Activated CD4-positive, alpha-beta T cell treated with anti-CD3 and anti-CD28 coated beads, Interleukin-2, amount 50 U/mL, for 4 hours (primary cell): Measurements from ENCODE around the gene GRIN2A.

Experiments
- DNase-seq, 2 experiments: peaks; one replicate each; pipeline ENCODE4 v3.0.0-alpha.2; 2020

GRIN2A gene

DNA sequence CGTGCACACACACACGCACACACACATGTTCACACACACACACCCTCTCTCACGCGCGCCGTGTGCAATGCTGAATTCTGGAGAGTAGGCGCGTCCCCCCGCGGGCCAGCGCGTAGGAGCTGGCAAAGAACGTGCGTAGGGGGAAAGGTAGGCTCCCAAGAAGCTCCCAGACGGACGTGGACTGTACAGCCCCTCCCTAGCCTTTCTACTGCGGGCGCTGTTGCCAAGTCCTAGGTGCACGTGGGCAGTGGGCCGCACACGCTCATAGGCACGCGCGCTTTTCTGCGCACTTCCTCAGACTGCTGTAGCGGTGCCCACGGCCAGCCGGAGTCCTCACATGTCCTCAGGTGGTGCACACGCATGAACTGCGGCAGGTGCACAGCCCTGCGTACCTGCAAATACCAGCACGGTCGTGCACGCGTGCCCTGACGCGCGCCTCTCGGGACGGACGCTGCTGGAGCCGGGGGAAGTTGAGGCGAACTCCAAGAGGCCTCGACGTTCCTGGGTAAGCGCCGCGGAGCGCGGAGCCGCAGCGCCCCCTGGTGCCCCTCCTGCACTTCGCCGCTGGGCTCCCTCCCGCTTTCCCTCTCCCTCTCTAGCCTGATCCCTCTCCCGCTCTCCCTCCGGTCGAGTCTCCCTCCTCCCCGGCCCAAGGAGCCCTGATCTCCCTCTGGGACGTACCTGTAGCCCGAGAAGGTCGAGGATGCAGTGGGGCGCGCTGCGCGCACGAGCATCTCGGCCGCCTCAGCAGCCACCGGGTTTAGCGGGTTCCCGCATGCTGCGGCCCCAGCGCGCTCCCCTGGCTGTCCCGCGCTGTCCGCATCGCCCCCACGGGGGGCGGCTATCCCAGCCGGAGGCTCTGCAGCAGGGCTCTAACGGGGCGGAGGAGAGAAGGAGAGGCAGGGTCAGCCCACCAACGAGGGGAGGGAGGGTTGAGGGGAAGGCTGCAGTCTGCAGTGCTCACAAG lies 749 bp downstream of the GRIN2A start:
- no peak for DNase-seq

DNA sequence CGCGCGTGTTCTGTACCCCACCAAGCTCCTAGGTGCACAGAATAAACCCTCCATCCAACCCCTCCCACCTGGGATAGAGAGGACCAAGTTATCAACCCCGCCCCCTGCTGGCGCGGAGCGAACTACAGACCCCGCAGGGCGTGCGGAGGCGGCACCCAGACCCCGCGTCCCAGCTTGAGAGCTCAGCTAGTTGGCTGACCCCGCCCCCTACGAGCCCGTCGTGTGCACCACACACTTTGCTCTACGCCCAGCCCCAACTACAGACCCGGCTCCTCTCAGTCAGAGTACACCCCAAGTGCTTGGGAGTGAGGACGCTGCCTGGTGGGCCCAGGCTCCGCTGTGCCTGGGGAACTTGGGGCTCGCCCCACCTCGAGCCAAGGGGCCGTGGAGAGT lies 1.5 kb downstream of the GRIN2A start:
- no peak for DNase-seq

DNA sequence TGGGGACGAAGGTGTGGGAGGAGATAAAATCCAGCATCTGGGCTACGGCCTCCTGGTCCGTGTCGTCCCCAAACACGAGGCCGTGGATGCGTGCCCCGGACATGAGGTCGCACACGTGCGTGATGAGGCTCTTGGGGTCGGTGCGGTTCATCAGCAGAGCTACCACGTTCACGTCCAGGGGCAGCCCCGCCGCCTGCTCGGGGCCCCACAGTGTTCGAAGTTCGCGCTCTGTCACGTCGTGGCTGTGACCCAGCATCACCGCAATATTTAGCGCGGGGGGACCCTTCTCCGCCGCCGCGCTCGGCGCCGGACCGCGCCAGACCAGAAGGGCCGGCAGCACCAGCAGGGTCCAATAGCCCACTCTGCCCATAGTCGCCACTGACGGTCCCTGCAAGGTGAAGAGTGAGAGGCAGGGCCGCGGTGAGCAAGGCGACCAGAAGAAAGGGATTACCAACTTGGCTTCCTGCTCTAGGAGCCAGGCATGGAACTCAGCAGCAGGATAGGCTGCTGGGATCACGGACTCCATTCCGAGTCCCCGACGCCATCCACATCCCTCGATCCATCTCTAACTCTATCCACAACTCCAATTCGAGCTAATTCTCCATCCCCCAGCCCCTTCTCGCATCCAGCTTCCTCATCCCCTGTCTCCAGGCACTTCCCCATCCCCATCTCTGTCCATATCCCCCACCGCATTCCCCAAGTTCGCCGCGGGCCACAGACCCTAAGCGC lies 2.0 kb downstream of the GRIN2A start:
- DNase-seq: no peak

DNA sequence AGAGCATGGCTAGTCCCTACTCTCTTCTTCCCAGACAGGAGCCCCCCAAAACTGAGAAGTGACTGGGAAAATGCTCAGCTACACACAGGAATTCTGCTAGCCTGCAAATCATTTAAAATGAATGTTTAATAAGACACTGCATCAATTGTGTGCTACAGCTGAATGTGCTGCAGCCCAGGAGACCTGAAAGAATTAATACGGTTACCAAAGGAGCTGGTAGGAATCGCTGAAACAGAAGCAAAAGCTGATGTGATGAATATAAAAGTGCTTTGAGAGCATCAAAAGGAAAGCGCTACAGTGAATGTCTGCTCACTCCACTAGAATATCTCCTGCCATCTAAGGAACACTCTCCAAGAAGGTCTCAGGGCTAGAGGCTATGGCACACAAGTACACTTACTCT lies 3.7 kb downstream of the GRIN2A start:
- DNase-seq: no peak

DNA sequence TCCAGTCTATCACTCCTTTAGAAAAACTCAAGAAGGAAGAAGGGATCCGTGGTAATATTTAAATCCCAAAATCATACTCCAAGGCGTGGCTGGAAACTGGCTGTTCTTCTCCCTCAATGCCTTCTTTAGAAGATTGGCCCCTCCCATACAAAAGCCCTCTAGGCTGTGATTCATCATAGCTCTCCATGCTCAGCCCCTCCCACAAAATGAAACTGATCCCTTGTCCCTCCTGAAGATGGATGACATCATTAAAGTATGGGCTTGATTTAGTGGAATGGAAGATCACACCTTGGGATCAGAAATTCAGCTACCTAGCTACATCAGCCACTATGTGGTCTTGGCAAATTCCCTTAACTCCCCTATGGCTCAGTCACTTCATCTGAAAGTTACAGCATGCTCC lies 4.1 kb downstream of the GRIN2A start:
- no peak for DNase-seq

DNA sequence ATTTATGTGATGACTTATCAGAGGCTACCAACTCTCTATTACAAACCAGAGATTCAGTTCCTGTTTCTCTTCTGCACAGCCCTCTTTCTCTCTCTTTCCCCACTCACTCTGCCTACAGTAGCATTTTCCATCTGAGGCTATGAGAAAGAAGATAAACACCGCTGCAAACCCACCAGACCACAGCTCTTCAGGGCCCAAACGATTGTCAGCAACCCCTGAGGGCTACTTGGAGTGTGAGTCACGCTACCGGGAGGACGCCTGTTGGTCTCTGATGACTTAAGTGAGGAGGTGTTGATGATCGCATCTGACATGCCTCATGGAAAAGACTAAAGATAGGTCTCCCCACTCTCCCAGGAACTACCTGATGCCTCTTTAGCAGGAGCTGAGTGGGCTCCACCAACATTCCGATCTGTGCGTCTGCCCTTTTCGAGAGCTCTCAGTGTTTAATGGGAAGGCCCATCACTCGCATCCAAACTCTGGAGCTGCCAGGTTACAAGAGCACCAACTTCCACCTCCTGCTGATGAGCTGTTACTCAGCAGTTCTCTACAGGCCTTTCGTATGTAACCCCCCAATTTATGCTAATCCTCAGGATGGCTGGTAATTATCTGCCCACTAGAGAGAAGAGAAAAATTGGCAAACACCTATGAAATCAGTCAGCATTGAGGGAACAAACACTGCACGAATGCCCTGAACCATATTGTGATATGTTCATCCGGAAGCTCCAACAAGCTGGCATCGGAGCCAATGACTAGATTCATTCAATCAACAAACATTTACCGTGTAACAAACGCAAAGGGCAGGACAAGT lies 9.2 kb downstream of the GRIN2A start:
- no peak for DNase-seq

DNA sequence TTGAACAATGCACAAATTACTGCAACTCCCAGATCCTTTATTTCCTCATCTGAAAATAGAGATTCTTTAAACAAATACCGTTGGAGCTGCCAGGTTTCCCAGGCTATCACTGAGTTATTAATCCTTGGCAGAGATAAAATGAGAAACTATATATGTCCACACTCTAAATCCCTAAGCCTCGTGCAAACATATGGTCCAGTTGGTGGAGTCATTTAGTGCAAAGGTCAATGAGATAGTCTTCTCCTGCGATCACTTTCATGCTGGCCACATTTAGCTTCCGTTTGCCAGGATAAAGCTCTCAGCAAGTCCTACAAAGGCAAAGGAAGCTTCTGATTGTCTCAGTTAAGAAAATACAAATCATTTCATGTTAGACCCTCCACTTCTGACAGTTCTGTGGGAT lies 11.0 kb downstream of the GRIN2A start:
- no peak for DNase-seq

DNA sequence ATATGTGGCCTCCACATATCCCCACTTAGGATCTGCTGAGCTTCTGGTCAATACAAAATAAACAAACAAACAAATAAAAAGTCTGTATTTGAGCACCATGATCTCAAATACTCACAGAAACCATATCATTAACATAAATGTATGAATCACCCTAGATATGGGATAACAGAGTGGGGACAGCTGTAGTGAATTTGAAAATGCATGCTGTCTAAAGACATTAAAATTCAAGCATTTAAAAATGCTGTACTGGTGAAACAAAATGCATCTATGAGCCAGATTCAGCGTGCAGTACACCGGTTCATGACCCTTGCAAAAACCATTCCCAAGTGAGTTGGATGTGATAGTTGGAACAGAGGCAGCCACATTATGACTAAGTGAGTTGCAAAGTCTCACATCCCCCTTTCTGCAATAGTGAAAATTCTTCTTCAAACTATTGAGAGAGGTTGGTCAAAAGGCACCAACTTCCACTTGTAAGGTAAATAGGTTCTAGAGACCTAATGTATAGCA lies 12.3 kb downstream of the GRIN2A start:
- DNase-seq: no peak

DNA sequence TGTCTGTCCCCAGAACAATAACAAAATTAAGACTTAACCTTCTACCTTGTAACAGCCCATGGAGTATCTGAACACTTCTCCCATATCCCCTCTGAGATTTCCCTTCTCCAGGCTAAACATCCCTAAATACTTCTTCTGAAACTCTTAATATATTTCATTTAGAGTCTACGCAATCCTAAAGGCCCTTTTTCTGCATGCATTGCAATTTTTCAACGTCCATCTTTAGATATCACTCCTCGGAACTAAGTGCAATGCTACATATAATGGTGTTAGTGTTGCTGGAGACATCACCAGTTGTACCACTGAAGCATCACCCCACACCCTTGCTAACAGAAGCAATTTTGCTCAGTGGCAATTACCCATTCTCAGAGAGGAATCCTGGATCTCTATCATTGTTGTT lies 13.2 kb downstream of the GRIN2A start:
- DNase-seq: no peak

DNA sequence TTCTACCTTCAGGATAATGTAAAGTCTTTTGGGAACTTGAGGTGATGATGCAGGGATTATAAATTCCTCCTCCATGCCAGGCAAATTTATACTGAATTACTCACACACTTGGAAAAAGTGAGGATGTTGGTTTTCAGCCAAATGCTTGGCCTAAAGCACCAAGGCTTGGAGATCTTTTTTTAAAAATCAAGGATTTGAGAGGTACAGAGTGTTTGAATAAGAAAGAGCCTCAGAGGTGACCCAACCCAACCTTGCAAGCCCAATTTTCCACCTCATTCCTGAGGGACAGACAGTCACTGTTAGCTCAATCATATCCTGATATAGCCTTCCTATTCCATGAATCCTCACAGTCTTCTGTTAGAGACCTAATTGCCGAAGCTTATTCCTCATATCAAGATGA lies 14.0 kb downstream of the GRIN2A start:
- DNase-seq: no peak

DNA sequence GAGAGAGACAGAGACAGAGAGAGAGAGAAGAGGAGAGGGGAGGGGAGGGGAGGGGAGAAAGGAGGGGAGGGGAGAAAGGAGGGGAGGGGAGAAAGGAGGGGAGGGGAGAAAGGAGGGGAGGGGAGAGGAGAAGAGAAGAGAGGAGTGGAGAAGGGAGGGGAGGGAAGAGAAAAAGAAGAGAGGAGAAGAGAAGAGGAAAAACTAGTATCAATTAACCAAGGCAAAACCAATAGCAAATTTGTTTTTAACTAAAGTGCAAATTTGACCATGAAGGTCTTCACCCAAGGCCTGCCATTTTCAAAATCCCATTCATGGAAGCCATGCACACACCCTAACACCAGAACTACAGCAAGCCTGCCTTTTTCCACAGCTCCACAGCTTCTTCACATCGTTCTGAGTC lies 16.6 kb downstream of the GRIN2A start:
- no peak for DNase-seq

DNA sequence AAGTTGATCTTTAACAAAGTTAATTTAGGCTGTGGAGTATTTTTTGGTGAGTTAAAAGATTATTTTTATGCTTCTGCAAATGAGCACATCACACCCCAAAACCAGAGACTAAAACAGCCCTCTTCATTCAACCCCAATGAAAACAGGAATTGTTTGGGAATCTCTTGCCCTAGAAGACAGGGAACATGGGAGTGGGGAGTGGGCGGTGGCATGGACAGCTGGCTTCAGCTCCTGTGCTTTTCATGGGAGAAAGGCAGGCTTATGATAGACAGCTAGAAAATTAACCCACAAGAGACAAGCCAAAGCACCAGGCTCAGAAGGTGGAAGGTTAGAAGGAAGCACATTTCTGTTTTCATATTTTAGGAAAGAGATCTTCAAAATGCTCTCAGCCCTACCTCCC lies 19.2 kb downstream of the GRIN2A start:
- no peak for DNase-seq

DNA sequence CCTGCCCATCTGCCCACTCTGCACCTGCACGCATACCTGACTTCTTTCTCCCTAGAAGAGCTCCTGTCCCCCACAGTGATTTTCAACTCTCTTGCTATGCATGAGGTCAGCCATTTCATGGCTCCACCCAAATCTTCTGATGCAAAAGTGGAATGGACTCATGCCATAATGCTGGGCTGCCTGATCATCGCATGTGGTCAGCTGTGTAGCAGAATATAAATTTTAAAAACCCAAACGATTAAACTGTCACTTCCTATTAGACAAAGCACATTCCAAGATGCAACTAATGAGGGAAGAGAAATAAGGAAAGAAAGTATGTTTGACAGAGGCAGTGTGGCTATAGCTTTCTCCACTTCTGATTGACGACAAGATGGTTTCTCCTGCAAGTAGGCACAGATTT lies 26.1 kb downstream of the GRIN2A start:
- no peak for DNase-seq

DNA sequence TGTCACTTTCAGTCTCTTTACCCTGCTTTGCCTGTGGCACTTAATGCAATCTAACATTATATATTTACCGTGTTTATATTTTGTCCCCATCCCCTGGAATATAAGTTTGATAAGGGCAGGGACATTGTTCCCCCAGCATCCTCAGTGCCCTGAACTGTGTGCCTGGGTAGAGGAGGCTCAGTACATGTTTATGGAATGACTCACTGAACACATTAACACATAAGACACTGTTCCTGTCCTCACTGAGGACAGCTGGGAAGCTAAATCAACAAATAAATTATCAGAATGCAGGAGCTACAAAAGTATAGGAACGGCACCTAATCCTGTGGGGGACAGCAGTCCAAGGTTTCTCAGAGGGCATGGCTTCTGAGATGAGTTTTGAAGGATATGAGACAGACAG lies 27.8 kb downstream of the GRIN2A start:
- no peak for DNase-seq

DNA sequence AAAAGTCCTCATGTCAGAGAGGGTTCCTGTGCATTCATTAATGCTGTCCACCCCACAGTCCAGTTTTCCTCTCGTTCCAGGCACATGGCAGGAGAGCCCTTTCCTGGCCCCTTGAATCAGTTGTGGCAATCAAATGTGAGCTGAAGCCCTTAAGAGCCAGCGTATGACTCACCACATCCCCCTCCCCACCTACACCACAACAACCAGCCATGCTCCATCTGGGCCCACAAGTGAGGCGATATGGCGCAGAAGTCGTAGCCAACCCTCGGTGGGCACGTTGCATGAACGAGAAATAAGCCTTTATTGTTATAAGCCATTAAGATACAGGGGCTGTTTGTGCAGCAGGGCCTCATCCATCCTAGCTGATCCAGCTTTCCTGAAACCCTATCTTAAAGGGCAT lies 28.2 kb downstream of the GRIN2A start:
- no peak for DNase-seq

DNA sequence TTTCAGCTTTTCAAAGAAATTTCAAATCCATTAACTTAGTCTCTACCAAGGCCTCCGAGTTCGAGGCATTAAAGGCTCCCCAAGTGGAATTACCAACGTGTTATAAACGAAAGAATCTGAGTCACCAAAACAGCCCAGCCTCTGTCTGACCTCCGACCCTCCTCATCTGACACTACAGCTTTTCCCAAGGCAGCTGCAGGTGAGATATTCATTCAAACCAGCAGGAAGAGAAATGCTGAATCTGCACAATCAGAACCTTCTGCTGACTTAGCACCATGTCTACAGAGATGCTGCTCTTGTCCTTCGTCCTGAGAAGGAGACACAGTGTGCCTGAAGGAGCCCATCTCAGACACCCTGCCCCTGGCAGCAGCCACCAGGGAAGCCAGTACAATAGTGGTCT lies 30.5 kb downstream of the GRIN2A start:
- no peak for DNase-seq

DNA sequence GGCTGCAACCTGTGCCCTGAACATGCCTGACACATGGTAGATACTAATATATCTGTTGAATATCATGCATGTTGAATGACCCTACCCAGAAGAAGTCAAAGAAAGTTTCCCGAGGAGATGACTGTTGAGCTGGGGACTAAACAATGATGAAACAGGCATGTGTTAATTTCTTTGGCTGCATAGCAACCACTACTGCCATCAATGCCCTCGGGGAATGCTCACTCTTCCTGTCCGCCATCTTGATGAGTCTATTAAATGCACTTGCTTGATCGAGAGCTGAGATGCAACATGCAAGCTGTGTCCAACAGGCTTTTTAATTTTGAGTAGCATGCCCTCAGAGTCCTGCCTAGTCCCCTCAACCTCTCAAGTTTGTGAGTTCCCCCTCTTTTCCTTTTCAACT lies 31.3 kb downstream of the GRIN2A start:
- no peak for DNase-seq

DNA sequence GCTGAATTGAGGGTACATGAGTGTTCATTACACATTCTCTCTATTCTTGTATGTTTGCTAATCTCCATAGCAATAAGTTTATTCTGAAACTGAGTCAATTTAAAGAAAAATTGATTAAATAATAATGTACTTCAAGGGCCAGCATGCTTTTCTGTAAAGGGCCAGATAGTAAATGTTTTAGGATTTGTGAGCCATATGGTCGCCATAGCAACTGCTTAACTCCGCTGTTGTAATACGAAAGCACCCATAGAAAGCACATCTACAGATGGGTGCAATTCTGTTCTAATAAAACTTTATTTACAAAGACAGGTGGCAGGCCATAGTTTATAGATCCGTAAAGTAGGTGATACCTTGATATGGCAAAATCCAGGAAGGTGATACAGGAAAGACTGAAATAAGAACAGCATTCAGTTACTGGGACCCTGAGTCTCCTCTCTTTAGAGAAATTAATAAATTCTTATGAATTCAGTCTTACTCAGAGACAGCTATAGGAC lies 36.6 kb downstream of the GRIN2A start:
- no peak for DNase-seq

DNA sequence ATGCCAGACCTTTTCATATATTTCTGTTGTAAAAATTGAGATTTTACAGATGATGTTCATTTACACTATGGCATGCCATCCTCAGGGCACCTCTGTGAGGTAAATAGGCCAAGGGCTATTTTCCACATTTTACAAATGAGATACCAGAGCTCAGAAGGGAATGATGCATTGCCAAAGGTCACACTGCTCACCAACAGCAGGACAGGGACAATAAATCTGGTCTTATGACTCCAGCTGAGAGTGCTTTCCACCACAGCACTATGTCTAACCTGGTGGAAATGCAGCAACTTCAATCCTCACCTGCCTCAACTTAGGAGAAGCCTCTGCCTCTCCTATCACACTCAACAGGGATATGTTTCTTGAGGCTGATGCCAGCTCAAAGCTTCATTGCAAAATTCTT lies 40.6 kb downstream of the GRIN2A start:
- DNase-seq: no peak

DNA sequence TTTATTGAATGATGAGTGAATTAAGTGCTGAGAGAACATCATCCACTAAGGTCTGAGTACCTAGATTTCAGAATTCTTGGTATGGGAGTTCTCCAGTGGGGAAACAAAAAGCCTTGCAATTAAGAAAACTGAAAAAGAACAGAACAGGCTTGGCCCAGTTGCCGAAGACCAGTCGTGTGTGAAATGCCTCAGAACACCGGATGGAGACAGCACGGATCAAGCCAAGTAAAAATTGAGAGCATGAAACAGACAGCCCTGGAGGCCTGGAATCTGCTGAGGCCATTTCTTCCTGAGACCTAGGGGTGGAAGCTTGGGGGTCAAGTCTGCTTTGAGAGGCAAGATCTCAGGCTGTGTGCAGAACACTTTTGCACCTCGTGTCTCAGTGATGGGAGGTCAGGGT lies 43.3 kb downstream of the GRIN2A start:
- DNase-seq: no peak

DNA sequence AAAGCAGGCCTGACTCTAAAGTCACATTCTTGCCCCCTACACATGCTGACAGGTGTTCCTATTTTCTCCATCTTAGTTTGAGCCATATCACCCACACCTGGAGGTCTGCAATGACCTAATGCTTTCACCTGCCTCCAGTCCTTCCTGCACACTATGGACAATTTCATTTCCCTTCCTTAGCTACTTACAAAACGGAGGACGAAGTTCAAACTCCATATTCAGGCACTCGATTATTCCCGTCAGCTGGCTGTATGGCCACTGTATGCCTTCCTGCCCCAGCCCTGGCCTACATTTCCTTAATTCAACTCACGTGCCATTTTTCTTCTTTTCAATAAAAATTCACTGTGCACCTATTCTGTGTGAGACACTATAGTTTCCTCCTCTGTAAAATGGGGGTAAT lies 44.9 kb downstream of the GRIN2A start:
- DNase-seq: no peak

DNA sequence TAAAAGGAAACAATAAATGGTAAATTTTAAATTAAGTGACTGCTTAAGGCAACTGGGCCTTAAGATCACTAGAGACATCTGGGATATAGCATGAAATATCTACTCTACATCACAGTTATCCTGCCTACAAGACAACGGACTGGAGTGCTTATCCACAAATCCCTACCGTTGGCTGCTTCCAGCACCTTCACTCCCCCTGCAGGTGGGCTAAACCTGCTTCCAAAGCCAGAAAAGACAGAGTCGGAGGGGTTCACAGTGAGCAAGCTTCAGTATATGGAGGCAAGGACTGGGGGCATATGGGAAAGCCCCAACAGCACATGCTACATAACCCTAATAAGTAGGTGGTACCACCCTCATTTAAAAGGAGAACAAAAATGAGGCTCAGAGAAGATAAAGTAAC lies 45.3 kb downstream of the GRIN2A start:
- no peak for DNase-seq

DNA sequence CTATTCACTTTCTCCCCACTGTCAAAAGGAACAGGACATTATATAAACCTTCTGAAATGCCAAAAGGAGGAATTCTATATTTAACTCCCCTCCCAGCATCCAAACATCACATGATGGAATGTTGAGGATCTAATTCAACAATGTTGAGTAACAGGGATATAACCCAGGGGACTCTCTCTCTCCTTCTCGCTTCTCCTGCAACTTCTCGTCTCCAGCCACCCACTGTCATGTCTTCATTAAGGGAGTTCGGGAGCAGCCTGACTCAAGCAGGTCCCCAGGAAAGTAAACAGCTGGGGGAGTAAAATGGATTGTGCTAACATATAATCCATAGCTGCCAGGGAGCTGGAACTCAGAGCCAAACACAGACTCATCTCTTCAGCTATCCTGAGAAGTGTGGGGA lies 51.7 kb downstream of the GRIN2A start:
- no peak for DNase-seq
